Sigmoid colon (tissue), 4 donors: ENCODE measurements around the gene BSDC1.

Experiments
- CTCF ChIP-seq, 4 experiments: fragments of 450-650 bp in 3 of 4; fragments of 200-600 bp in 1 of 4; IDR thresholded peaks; one replicate each; pipeline ENCODE4 v1.5.1; 2016 to 2019; ENCODE audit warnings: antibody characterized with exemption in 4 of 4, mild to moderate bottlenecking in 3 of 4, moderate library complexity in 2 of 4
- POLR2A ChIP-seq, 2 donors: fragments of 450-650 bp; IDR thresholded peaks; one replicate each; pipeline ENCODE4 v1.6.1; 2016; ENCODE audit warnings: antibody characterized with exemption in 2 of 2, mild to moderate bottlenecking in 2 of 2, moderate library complexity in 2 of 2
- POLR2AphosphoS5 ChIP-seq, 4 donors: sonication (generic); formaldehyde crosslinking; IDR thresholded peaks; one replicate each; pipeline ENCODE4 v1.6.1; 2017; ENCODE audit warnings: antibody characterized with exemption in 4 of 4

- TF ChIP-seq POLR2A (IDR thresholded peaks at IDR 0.05), result no peak
- TF ChIP-seq CTCF (IDR thresholded peaks at IDR 0.05), result no peak
- no peak for TF ChIP-seq POLR2AphosphoS5 (IDR thresholded peaks at IDR 0.05)
These were observed 41.9 kb downstream of the BSDC1 start for GRCh38 chr1:32352239-32352745.
